H9 (cell line): ENCODE results near the gene BORCS8. TPM values are rescaled to one million over a fixed set of nuclear protein-coding genes. Genes with fewer than 3 reads are reported as not detected.

Source experiments
- DNase-seq: peaks from one replicate; pipeline ENCODE4 v3.0.0-alpha.2; 2017
- H2AFZ ChIP-seq: one replicate; pipeline ENCODE4 v1.6.1; 2013; ENCODE audit warnings: mild to moderate bottlenecking, low read length, control low read depth, moderate library complexity
- H2AK5ac ChIP-seq: 2 replicates; pipeline ENCODE4 v1.6.1; 2013; ENCODE audit warnings: low read length, control low read depth, mixed read lengths; ENCODE audit not compliant: insufficient read length
- H2BK120ac ChIP-seq: one replicate; pipeline ENCODE4 v1.6.1; 2013; ENCODE audit warnings: low read depth, mild to moderate bottlenecking, low read length, control low read depth, inconsistent platforms; ENCODE audit not compliant: poor library complexity, severe bottlenecking
- H2BK12ac ChIP-seq: 2 replicates; pipeline ENCODE4 v1.6.1; 2013; ENCODE audit warnings: low read length, control low read depth, mixed read lengths, low read depth; ENCODE audit not compliant: insufficient read length
- H2BK15ac ChIP-seq: 2 replicates; pipeline ENCODE4 v1.6.1; 2013; ENCODE audit warnings: low read depth, low read length, control low read depth
- H2BK20ac ChIP-seq: one replicate; pipeline ENCODE4 v1.6.1; 2013; ENCODE audit warnings: low read depth, mild to moderate bottlenecking, low read length, control low read depth, inconsistent platforms; ENCODE audit not compliant: poor library complexity, severe bottlenecking
- H2BK5ac ChIP-seq: 2 replicates; pipeline ENCODE4 v1.6.1; 2013; ENCODE audit warnings: low read length, control low read depth, mixed read lengths; ENCODE audit not compliant: insufficient read length
- H3K14ac ChIP-seq: 2 replicates; pipeline ENCODE4 v1.6.1; 2013; ENCODE audit warnings: low read length, control low read depth; ENCODE audit not compliant: insufficient read depth
- H3K18ac ChIP-seq: 2 replicates; pipeline ENCODE4 v1.6.1; 2013; ENCODE audit warnings: low read depth, mild to moderate bottlenecking, mixed read lengths, low read length, control low read depth; ENCODE audit not compliant: insufficient read length
- H3K23ac ChIP-seq: 2 replicates; pipeline ENCODE4 v1.6.1; 2013; ENCODE audit warnings: low read length, control low read depth, mixed read lengths, low read depth; ENCODE audit not compliant: insufficient read length
- H3K23me2 ChIP-seq: 2 replicates; pipeline ENCODE4 v1.6.1; 2013; ENCODE audit warnings: low read depth, mild to moderate bottlenecking, mixed read lengths, low read length, control low read depth; ENCODE audit not compliant: insufficient read length, poor library complexity, severe bottlenecking
- H3K27ac ChIP-seq: 2 replicates; pipeline ENCODE4 v1.5.1; 2013; ENCODE audit warnings: low read length, control low read depth, mixed read lengths, low read depth; ENCODE audit not compliant: insufficient read length
- H3K27me3 ChIP-seq: 2 replicates; pipeline ENCODE4 v1.6.1; 2013; ENCODE audit warnings: low read length, control low read depth, inconsistent platforms; ENCODE audit not compliant: insufficient read depth
- H3K4ac ChIP-seq: 2 replicates; pipeline ENCODE4 v1.6.1; 2013; ENCODE audit warnings: low read depth, mild to moderate bottlenecking, control low read depth, inconsistent platforms, low read length, moderate library complexity
- H3K4me1 ChIP-seq: 2 replicates; pipeline ENCODE4 v1.6.1; 2013; ENCODE audit warnings: low read length, control low read depth, inconsistent platforms; ENCODE audit not compliant: insufficient read depth
- H3K4me2 ChIP-seq: 2 replicates; pipeline ENCODE4 v1.6.1; 2013; ENCODE audit warnings: low read length, control low read depth, mixed read lengths; ENCODE audit not compliant: insufficient read length, insufficient read depth
- H3K56ac ChIP-seq: 2 replicates; pipeline ENCODE4 v1.6.1; 2013; ENCODE audit warnings: low read depth, mild to moderate bottlenecking, mixed read lengths, low read length, control low read depth; ENCODE audit not compliant: insufficient read length
- H3K79me1 ChIP-seq: 2 replicates; pipeline ENCODE4 v1.6.1; 2013; ENCODE audit warnings: low read depth, mild to moderate bottlenecking, moderate library complexity, low read length, control low read depth, inconsistent platforms; ENCODE audit not compliant: insufficient read depth, poor library complexity, severe bottlenecking
- H3K79me2 ChIP-seq: 2 replicates; pipeline ENCODE4 v1.6.1; 2013; ENCODE audit warnings: low read length, control low read depth, inconsistent platforms; ENCODE audit not compliant: insufficient read depth
- H3K9ac ChIP-seq: 2 replicates; pipeline ENCODE4 v1.6.1; 2013; ENCODE audit warnings: low read length, control low read depth, mixed read lengths; ENCODE audit not compliant: insufficient read length; ENCODE audit errors: extremely low read depth
- H3K9me3 ChIP-seq: one replicate; pipeline ENCODE4 v1.6.1; 2013; ENCODE audit warnings: low read depth, low read length, inconsistent platforms; ENCODE audit not compliant: control insufficient read depth
- H3T11ph ChIP-seq: one replicate; pipeline ENCODE4 v1.6.1; 2013; ENCODE audit warnings: mild to moderate bottlenecking, low read length, control low read depth, inconsistent platforms
- H4K20me1 ChIP-seq: one replicate; pipeline ENCODE4 v1.6.1; 2013; ENCODE audit not compliant: control insufficient read depth, insufficient read length, insufficient read depth
- H4K5ac ChIP-seq: 2 replicates; pipeline ENCODE4 v1.6.1; 2013; ENCODE audit warnings: low read depth, mild to moderate bottlenecking, mixed read lengths, low read length, control low read depth; ENCODE audit not compliant: insufficient read length
- H4K8ac ChIP-seq: replicated peaks from 2 replicates; pipeline ENCODE4 v1.6.1; 2013; ENCODE audit warnings: low read length, control low read depth, mixed read lengths, low read depth; ENCODE audit not compliant: insufficient read length
- H4K91ac ChIP-seq: 2 replicates; pipeline ENCODE4 v1.6.1; 2013; ENCODE audit warnings: low read depth, mild to moderate bottlenecking, moderate library complexity, mixed read lengths, low read length, control low read depth; ENCODE audit not compliant: insufficient read length
- H3K27ac Mint-ChIP-seq, 3 experiments: 2 replicates in 2 of 3; 3 replicates in 1 of 3; pipeline ENCODE4 v1.8.0; 2020 to 2021; ENCODE audit warnings: mixed read lengths in 3 of 3, mild to moderate bottlenecking in 1 of 3, moderate library complexity in 1 of 3
- H3K27me3 Mint-ChIP-seq: 2 replicates; pipeline ENCODE4 v1.8.0; 2021; ENCODE audit warnings: low read depth, mild to moderate bottlenecking, moderate library complexity, mixed read lengths
- H3K36me3 Mint-ChIP-seq, 3 experiments: 2 replicates in 2 of 3; 3 replicates in 1 of 3; pipeline ENCODE4 v1.8.0; 2020 to 2021; ENCODE audit warnings: low read depth in 3 of 3, mixed read lengths in 3 of 3; ENCODE audit not compliant: insufficient read depth in 1 of 3
- H3K4me1 Mint-ChIP-seq, 2 experiments: 2 replicates each; pipeline ENCODE4 v1.8.0; 2020; ENCODE audit warnings: mixed read lengths in 2 of 2
- H3K4me3 Mint-ChIP-seq, 2 experiments: 2 replicates in 1 of 2; 3 replicates in 1 of 2; pipeline ENCODE4 v1.8.0; 2020 to 2021; ENCODE audit warnings: mild to moderate bottlenecking in 2 of 2, mixed read lengths in 2 of 2, moderate library complexity in 1 of 2
- H3K9me3 Mint-ChIP-seq, 2 experiments: 2 replicates in 1 of 2; 3 replicates in 1 of 2; pipeline ENCODE4 v1.8.0; 2020; ENCODE audit warnings: mild to moderate bottlenecking in 2 of 2, mixed read lengths in 2 of 2, moderate library complexity in 1 of 2
- CTCF ChIP-seq: fragments of 200-600 bp; sonication (generic); conservative IDR thresholded peaks from 3 replicates; pipeline ENCODE4 v1.8.0; 2021; ENCODE audit warnings: antibody characterized with exemption, mild to moderate bottlenecking
- WGBS: extraction: QIAGEN DNeasy Blood & Tissue Kit; methylation state at CpG from one replicate; pipeline ENCODE4 v1.1.7; 2013; ENCODE audit warnings: missing lambda C conversion rate, low lambda C conversion rate, mixed read lengths; ENCODE audit not compliant: insufficient read length; ENCODE audit errors: extremely low coverage; 5-methylcytosine and 5-hydroxymethylcytosine counted together
- total RNA-seq: library from RNA; stranded (reverse); gene quantifications from 2 replicates; pipeline ENCODE4 v1.2.1, GENCODE V29; 2021

BORCS8 gene
- total RNA-seq, 1 experiment from 2014 or later: 20.4 TPM

- Mint-ChIP-seq H3K27ac (peak within 1 kb of the TSS in 2 of 3 experiments; percentile 80 to 92; a peak in 4 of 7 replicates), H3K27me3 (peaks cover 53% of the 10 kb centered on the region)
- H3K27ac ChIP-seq: no peak within 1 kb of the TSS
Observed at GRCh38 chr19:19203012-19203856, 11.3 kb upstream of the BORCS8 start, which contains the start of gene NR2C2AP. Gene NR2C2AP, minus strand, starts transcription at chr19:19203414. Its CDS starts 354 bp downstream, at chr19:19203060.

More at GRCh38 chr19:19203012-19203856, 11.3 kb upstream of the BORCS8 start, which contains the start of gene NR2C2AP:
- no peaks in the 10 kb centered on the region for H3K79me1 ChIP-seq
- H3K56ac ChIP-seq: no peak within 1 kb of the TSS
- H4K8ac ChIP-seq: no peak within 1 kb of the TSS
- H4K91ac ChIP-seq: no peak within 1 kb of the TSS
- H2AK5ac ChIP-seq: no peak within 1 kb of the TSS
- no peak for TF ChIP-seq CTCF
- H3K4ac ChIP-seq: no peak within 1 kb of the TSS
- Mint-ChIP-seq H3K36me3 (peaks cover 4 to 31% (median 26%) of the 10 kb centered on the region in 3 experiments), H3K9me3 (peaks cover 0 to 9% of the 10 kb centered on the region in 2 experiments; a peak in 3 of 5 replicates), H3K4me3 (peak within 1 kb of the TSS; percentile 92), H3K4me1 (peaks cover 14 to 25% of the 10 kb centered on the region in 2 experiments)
- H4K5ac ChIP-seq: no peak within 1 kb of the TSS
- no peak within 1 kb of the TSS for H2BK12ac ChIP-seq
- H2BK5ac ChIP-seq: no peak within 1 kb of the TSS
- H2BK15ac ChIP-seq: no peak within 1 kb of the TSS
- H3K9me3 ChIP-seq: no peaks in the 10 kb centered on the region
- 0 out of 2 replicates have a peak within 1 kb of the TSS, but pooled peaks have one; percentile 11 for H3K14ac ChIP-seq
- H3K9ac ChIP-seq: peak within 1 kb of the TSS; percentile 51
- H3K79me2 ChIP-seq: no peaks in the 10 kb centered on the region
- H3K18ac ChIP-seq: no peak within 1 kb of the TSS
- H3K4me1 ChIP-seq: no peaks in the 10 kb centered on the region
- DNase-seq: peak; percentile 85
- H2BK120ac ChIP-seq: no peak within 1 kb of the TSS
- peaks cover 7% of the 10 kb centered on the region for H3K23me2 ChIP-seq
- H2AFZ ChIP-seq: no peak within 1 kb of the TSS
- no peak within 1 kb of the TSS for H2BK20ac ChIP-seq
- no peak within 1 kb of the TSS for H3K23ac ChIP-seq
- peak within 1 kb of the TSS; percentile 68 for H3K4me2 ChIP-seq
- WGBS: no CpG with 5 or more reads among the region's 60 CpGs
- H3T11ph ChIP-seq: no peak within 1 kb of the TSS
- H4K20me1 ChIP-seq: no peaks in the 10 kb centered on the region
- peaks cover 21% of the 10 kb centered on the region; the same call in 1 of the 2 replicates for H3K27me3 ChIP-seq
